LoVo (cell line): ENCODE results near the gene MYPOP.

Experiments used
- DNase-seq: peaks from one replicate; pipeline ENCODE4 v3.0.0-alpha.2; 2016; ENCODE audit warnings: low spot score

MYPOP gene, protein sequence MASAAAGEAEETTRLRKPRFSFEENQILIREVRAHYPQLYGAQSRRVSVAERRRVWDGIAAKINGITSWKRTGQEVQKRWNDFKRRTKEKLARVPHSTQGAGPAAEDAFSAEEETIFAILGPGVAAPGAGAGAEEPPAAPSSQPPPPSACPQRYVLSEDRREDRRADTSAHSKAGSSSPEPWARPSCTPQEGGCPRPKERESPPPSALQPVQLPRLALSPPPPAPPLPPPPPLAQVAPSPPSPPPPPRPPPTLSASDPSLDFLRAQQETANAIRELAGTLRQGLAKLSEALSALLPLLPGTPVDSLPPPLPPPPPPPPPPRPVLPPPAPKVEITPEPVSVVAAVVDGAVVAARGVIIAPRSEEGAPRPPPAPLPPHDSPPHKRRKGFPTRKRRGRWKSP

DNA sequence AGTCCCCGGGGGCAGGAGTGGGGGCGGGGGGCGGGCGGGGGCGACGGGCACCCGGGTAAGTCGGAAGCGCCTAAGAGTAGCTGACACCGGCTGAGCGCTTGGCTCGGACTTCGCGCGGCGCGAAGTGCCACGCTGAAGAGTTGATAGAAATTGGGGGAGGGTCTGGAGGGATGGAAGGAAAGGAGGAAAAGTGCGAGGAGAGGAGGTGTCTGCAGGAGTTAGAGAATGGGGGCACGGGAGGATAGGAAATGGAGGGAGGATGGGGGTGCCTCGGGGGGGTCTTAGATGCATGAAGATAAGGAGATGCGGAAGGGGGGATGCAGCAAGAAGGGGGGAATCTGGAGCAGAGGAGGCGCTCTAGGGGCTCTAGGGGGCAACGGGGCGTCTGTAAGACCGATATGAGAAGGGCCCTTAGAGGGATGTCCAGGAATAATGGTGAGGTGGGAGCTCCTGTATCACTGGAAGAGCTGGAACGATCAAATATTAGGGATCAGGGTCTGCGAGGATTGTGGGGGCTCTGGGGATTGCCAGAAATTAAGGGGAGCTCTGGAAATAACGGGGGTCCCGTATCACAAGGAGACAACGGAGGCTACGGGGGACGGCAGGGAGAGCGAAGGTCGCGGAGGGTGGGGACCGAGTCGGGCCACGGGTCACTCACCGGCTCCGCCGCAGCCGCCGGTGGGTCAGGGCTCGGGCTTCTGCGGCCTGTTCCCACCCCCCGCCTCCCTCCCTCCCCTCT, at the start of gene MYPOP:
Gene MYPOP (minus strand): TSS at position 702 of the 739 bp plus-strand sequence. CDS start 840 bp downstream, outside the sequence.
- DNase-seq, result no peak

DNA sequence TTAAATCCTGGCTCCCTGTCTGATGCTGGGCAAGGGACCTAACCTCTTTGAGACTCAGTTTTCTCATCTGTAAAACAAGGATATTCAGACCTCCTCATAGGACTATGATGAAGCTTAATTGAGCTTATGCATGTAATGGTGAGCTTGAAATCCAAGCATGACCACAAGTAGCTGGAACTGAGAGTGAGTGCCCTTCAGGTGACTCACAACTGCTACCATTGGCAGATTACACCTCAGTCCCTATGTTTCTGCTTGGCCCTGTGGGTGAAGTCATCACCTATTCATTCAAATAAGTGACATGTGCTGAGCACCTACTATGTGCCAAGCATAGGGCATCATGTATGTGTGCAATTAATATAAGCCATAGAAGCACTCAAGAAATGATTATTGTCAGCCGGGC, 45.5 kb upstream of the MYPOP start:
- DNase-seq, result no peak

DNA sequence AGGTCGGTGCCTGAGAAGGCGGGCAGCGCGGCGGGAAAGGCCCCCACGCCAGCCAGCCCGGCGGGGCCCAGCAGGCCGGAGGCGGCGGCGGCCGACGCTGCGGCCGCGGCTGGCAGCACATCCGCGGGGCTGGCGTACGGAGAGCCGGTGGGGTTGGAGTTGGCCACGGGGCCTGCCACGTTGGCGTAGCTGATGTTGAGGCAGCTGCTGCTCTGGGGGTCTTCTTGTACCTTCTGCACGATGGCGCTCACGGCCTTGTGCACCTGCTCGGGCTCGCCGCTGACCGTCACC, 38.0 kb upstream of the MYPOP start:
- no peak for DNase-seq

DNA sequence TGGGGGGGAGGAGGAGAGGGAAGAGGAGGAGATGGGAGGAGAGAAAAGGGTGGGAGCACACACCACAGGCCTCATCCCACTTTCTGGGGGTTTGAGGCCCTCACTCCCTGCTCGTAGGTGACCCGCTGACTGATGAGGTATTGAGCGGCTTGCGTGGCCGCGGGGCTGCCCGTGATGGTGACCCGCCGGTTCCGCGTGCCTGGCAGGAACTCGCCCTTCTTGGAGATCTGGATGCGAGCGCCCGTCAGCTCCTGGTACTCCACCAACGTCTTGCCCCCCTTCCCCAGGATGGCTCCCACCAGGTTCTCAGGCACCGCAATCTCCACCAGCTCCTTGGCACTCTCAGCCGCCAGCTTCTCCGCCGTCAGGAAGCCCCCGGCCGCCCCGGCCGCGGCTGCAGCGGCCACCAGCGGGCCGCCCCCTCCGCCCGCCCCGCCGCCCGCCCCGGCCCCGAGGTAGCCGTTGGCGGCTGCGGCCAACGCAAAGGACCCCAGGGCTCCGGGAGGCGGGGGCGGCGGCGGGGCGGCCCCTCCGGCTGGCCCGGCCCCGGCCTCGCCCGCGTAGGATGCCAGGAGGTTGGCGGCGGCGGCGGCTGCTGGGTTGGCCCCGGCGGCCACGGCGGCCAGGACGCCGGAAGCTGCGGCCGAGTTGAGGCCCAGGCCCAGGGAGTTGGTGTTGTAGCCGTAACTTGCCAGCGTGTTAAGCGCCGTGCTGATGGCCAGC, 37.5 kb upstream of the MYPOP start:
- DNase-seq, result no peak

DNA sequence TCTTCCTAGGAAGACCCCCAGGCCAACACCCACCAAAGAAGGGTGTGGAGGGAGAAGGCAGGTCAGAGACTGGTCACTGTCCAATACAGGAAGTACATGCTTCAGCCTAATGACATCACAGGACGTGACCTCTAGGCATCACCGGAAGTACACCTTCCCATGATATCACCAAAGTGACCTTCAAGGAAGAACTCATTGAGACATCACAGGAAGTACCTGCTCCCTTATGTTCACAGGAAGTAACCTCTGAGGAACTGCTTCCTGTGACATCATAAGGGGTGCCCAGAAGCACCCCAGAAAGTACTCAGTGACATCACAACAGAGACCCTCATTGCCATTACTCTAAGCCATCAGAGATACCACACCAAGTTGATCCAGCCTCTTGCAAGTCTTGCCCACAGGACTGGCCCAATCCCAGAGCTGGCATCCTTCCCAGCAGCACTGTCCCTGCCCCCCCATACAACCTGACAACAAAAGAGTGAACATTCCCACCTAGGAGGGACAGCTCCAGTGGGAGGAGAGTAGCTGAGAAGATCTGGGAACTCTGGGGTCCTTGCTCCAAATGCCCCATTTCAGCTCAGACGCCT, 36.4 kb upstream of the MYPOP start:
- no peak for DNase-seq

DNA sequence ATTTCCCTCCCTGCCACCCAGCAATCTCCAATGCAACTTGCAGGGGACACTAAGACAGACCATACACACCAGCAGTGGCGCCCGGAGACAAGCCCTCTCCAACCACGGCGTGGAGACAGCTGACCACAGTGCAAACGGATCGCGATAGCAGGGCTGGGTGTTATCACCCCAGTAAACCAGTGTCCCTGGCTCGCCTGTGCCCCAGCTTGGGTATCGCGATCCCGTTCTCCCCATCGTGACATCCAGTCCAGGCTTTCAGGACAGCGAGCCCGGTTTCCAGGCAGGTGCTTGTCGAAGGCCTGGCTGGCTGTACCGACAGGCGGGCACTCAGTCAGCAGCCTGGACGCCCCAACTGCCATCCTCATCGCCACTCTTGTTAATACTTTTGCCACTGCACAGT, 32.9 kb upstream of the MYPOP start:
- no peak for DNase-seq

DNA sequence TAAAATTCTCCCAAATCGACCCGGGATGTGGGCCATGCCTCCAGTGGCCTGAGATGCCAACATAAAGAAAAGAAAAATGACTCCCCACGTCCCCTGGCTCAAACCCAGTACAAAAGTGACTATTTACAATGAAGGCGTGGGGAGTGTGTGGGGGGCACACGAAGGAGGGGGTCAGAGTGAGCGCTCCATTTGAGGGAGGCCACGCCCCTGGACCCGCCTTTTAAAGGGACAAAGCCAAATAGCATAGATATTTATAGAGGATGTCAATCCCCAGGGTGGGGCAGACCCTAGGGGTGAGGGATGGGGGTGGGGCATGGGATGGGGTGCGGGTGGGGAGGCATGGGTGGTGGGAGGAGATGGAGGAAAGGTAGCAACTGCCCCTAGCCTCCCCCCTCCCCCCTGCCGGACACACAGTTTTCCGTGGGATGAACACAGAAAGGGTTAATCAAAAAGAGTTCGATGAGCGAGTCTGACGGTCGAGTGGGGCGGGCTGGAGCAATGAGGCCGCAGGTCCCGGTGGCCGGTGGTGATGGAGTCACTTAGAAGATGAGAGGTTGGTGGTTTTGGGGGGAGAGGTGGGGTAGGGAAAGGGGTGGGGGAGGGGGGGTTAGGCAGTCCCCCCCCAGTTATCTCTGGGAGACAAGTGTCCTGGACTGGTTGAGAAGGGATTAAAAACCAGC, 32.3 kb upstream of the MYPOP start:
- DNase-seq, result no peak

DNA sequence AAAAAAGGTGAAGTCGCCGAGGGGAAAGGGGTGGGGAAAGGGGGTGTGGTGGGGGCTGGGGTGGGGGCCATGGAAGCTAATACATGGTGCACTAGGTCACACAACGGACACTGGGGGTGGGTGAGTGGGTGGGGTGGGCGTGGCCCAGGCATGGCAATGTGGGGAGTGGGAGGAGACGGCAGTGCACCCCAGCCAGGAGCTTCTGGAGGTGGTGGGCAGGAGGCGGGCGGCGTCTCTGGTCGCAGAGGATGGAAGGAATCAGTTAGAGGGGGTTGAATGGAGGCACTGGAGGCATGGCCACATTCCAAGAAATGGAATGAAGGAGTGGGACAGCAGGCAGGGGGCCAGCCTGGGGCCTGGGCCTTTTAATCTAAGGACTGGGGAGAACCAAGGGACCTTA, 31.3 kb upstream of the MYPOP start:
- DNase-seq, result no peak

DNA sequence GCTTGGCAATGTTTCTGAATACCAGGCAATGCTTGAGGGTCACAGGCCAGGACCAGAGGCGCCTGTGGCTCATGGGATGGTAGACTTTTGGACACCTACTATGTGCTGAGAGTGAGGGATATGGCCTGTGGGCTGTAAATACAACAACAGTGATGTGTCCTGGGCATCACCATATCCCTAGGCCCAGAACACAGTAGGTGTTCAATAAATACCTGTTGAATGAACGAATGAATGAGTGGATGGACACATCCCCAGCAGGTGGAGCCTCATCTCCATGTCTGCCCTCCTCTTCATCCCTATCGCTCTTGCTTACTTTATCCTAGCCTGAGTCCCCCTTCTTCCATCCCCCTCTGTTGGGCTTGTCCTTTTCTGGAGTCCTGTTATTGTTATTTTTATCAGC, 28.6 kb upstream of the MYPOP start:
- DNase-seq, result no peak

DNA sequence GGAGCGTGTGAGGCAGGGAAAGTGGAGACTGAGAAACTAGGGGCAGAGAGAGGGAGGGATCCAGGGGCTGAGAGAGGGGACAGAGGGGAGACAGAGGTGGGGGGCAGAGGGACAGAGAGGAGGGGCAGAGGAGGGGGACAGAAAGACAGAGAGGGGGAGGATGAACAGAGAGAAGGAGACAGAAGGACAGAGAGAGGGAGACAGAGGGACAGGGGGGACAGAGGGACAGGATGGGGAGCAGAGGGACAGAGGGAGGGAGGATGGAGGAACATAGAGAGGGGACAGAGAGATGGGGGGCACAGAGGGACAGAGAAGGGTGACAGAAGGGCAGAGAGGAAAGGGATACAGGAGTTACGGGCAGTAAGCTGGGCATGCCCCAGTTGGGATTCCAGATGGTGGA, 26.8 kb upstream of the MYPOP start:
- DNase-seq, result no peak

DNA sequence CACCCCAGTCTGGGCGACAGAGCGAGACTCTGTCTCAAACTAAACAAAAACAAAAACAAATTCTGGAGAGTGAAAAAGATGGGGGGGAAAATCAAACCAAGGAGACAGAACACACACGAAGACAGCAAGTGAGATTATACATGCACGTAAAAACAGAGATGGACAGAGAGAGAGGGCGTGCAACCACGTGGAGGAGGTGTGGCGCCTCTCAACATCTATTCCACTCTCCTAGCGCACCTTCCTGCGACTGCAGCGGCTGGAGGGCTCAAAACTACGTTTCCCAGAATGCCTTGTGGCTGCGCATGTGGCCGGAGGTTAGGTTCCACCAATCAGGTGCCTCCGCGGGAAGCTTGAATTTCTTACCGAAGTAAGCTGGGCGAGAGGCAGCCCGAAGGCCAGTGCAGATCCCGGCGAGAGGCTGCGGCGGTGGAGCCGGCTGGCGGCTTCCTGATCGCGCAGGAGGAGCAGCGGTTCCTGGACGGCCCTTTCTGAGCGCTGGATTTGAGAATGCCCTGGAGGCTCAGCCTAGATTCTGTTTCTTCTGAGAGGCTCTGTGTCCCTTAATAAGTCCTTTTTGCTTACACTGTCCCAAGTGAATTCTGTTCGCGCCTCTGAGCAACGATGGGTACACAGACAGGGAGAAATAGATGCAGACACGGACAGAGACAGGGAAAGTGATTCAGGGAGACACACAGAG, 25.3 kb upstream of the MYPOP start:
- peak; percentile 87 for DNase-seq

DNA sequence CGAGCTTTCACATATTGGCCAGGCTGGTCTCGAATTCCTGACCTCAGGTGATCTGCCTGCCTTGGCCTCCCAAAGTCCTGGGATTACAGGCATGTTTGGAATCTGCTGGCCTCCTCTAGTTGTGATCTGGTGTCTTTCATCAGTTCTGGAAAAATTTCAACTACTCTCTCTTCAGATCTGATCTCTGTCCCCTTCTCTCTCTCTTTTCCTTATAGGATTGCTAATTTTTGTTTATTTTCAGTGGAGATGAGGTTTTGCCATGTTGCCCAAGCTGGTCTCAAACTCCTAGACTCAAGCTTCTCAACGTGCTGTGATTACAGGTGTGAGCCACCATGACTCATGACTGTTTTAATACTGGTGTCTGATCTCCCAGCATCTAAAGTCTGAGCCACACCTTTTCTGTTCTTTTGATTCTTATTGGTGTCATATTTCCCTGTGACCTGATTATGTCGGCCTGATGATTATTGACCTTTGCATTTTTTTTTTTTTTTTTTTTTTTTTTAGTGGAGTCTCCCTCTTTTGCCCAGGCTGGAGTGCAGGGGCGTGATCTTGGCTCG, 22.6 kb upstream of the MYPOP start:
- DNase-seq, result peak; percentile 48

DNA sequence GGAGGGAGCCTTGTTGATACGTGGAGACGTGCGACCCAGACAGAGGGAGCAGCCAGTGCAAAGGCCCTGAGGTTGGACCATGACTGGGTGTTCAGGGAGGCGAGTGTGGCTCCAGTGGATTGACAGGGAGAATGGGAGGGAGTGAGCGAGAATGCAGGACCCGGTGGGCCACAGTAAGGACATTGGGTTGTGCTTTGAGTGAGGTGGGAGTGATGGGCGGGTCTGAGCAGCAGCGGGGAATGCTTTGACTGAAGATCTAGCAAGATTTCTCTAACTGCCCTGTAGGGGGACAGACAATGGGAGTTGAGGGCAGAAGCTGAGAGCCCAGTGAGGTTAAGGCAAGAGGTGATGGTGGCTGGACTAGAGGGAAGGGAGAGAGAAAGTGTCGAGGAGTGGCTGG, 19.9 kb upstream of the MYPOP start:
- no peak for DNase-seq

DNA sequence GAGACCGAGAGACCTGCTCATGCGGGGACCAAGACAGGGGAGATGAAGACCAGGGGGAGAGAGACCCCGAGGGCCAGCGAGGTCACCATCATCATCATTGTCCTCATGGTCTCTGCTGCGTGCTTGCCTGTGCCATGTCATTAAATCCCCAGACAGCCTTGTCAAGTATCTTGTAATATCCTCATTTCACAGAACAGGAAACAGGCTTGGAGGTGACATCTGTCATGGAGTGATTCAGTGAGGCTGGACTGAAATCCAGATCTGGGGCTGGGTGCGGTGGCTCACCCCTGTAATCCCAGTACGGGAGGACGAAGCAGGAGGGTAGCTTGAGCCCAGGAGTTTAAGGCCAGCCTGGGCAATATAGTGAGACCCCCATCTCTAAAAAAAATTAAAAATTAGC, 18.0 kb upstream of the MYPOP start:
- DNase-seq, result no peak

DNA sequence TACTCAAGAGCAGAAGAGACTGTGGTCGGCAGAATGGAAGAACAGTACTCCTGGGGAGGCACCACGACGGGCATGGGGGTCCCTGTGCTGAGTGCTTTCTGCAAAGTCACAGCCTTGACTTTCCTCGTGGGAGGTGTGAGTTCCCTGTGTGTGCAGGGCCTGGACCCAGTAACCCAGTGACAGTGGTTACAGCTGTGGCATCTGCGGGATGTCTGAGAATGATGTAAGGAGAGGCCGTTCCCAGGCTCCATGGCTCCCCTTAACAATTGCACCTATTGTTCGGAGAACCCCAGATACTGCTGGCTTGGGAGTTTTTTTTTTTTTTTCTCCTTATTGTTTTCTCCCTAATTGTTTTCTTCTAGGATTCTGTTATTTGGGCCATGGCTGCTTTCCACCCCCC, 17.3 kb upstream of the MYPOP start:
- DNase-seq, result no peak

DNA sequence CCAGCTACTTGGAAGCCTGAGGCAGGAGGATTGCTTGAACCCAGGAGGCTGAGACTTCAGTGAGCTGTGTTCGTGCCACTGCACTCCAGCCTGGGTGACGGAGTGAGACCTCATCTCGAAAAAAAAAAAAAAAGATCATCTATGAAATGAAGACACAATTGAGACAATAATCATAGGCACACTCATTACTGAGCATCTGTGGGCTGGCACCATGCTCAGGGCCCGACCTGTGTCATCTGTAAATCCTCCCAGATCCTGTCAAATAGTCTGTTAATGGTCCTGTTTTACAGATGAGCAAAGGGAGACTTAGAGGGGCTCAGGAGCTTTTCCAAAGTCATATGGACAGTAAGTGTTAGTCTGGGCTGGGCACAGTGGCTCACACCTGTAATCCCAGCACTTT, 16.3 kb upstream of the MYPOP start:
- no peak for DNase-seq

DNA sequence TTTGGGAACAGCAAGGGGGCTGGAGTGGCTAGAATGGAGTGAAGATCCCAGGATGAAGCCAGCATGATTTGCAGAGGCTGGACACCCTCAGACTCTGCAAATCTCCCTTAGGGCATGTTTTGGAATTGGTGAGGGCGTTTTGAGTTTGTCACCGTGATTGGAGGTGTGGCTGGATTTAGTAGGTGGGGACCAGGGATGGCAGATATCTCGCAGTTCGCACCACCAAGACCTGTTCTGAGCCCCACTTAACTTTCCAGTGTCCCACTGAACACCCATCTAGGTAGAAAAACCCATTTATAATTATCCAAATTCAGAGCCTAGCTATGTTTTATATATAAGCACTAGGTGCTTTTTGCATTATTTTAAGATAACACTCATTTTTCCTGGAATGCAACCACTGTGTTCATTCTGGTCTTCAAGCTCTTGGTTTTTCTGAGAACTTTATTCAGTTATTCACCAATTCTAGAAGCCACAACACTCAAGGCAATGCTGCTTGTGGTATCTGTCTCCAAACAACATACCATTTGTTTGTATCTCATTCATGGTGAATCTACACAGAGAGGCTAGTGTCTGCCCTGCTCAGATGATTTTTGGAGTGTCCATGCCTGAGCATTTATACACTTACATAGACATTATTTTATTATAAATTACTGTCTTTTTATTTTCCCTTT, 15.1 kb upstream of the MYPOP start:
- no peak for DNase-seq

DNA sequence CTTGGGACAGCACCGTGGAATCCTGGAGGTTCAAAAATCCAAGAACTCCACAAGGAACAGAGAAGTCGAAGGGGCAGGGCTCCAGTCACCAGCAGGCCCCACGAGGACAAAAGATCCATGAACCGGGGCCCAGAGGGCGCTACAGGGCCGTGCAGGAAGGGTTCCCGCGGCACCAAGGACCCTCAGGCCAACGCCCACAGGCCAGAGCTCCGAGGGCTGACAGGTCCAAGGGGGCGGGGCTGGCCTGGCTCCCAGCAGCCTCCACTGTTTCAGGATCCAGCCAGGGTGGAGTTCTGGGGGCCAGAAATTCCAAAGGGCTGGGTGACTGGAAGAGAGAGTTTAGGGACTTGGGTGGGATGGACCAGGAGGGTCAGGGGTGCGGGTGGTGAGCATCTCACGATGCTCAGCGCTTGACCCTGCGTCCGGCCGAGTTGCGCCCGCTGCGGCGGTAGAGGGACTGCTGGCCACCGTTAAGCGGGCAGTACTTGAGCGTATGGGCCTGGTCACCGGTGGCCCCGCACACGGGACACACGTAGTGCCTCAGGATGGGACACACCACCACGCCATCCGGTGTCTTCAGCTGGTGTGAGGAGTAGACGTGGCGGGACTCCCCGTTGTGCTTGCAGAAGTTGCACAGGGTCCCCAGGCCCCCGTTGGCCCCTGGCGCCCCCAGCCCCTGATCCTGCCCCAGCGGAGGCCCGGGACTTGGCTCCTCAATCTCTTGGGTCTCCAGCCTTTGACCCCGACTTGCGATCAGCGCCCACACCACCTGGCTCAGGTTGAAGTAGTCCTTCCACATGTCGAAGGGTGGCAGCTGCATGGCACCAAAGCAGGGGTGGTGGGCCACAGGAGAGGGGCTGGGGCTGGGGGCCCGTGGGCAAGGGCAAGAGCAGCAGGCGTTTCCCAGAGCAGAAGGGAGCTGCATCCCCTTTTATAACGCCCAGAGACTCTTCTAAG, 11.7 kb upstream of the MYPOP start, which contains the start of gene NANOS2:
Gene NANOS2 (minus strand): TSS at position 905 of the 957 bp plus-strand sequence. CDS start 85 bp downstream, at position 820.
- DNase-seq, result no peak

DNA sequence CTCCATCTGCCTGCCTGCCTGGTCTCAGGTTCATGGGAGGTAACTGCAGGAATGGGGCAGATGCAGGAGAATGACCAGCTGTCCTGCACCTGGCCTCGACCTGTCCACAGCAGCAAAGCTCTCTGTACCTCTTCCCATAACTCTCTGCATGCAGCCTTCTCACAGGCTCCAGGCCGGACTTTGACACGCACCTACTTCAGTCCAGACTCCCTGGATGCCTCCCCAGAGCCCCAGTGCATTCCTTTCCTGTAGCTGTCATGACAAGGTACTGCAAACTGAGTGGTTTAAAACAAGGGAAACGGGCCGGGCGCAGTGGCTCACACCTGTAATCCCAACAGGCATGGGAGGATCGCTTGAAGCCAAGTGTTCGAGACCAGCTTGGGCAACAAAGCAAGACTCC, 8.9 kb upstream of the MYPOP start:
- DNase-seq, result no peak
